Spleen (tissue), 3 donors: ENCODE data around the gene CYP4A22.

Source experiments
- POLR2A ChIP-seq, 3 donors: fragments of 450-650 bp; IDR thresholded peaks; one replicate each; pipeline ENCODE4 v1.5.1; 2017; ENCODE audit warnings: antibody characterized with exemption in 3 of 3, mild to moderate bottlenecking in 1 of 3
- POLR2AphosphoS5 ChIP-seq, 3 donors: sonication (generic); formaldehyde crosslinking; IDR thresholded peaks; one replicate each; pipeline ENCODE4 v1.5.1; 2017; ENCODE audit warnings: antibody characterized with exemption in 3 of 3

DNA sequence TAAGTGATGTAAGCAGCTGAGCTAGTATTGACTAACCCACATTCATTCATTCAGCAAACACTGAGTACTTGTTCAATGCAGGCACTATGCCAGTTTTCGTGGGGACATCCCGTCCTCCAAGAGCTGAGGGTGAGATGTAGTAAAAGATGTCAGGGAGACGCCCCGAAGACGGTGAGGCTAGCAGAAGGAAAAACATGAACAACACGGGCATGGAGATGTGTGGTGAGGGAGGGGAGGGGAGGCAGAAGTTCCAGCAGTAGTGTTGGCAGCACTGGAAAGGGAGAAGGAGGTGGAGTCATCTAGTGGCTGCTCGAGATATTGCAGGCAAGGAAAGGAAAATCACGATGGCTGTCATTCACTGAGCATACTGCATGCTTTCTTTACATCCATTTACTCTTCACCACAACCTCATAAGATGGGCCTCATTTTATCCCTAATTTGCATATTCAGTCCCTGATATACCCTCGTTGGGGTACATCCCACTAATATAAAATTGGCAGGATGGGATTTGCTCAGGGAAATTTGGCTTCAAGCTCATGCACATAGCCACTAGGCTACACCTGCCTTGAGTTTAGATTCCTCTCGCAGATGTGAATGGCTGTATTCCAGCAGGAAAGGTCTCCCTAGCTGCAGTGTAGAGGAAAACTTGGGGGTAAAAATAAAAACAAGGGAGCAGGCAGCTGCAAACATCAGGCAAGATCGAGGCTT is 38.1 kb downstream of the CYP4A22 start:
- TF ChIP-seq POLR2AphosphoS5 (IDR thresholded peaks at IDR 0.05) (no peak), POLR2A (IDR thresholded peaks at IDR 0.05) (no peak)
